ENCODE measurements around the gene KIRREL3. TPM values are rescaled to one million over a fixed set of nuclear protein-coding genes. Genes with fewer than 3 reads are reported as not detected.

Gene KIRREL3
- total RNA-seq, 1 donor from 2014 or later, result 0.26 TPM

- H3K4me3 Mint-ChIP-seq (ENCODE audit: low read depth), result no peak overlapping the region
- no peaks in the 10 kb centered on the region for H3K4me1 Mint-ChIP-seq (ENCODE audit: low read depth)
- TF ChIP-seq CTCF (IDR thresholded peaks at IDR 0.05; ENCODE audit: unreplicated experiment), result no peak
- peaks cover 39% of the 10 kb centered on the region for H3K27me3 Mint-ChIP-seq
- no peaks in the 10 kb centered on the region for H3K36me3 Mint-ChIP-seq (ENCODE audit: insufficient read depth)
- H3K27ac Mint-ChIP-seq, result no peak overlapping the region
- H3K9me3 Mint-ChIP-seq (ENCODE audit: low read depth), result no peaks in the 10 kb centered on the region
- DNase-seq (ENCODE audit: low spot score, unreplicated experiment), result no peak
Measured at GRCh38 chr11:126619516-126619915, 381.1 kb downstream of the KIRREL3 start.

GRCh38 chr11:126615845-126616244 lies 384.7 kb downstream of the KIRREL3 start:
- H3K4me1 Mint-ChIP-seq (ENCODE audit: low read depth), result no peaks in the 10 kb centered on the region

DNA sequence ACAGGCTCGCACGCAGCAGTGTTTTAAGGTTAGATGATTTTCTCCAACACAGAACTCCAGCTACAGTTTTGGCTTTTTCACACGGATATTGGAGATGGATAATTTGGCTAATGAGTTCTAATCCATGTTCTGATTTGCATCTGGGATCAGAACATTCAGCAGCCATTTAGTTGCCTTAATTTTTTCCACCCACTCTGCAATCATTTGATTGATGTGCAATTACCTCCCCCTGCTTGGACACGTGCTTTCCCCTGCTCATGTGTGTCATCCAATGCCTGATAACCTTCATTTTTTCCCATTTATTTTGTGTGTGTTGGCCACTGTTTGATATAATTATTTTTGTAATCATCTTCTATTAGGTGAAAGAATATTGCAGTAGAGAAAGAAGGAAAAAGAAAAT lies 387.3 kb downstream of the KIRREL3 start:
- H3K4me1 Mint-ChIP-seq (ENCODE audit: low read depth), result no peaks in the 10 kb centered on the region
- H3K36me3 Mint-ChIP-seq (ENCODE audit: insufficient read depth), result no peaks in the 10 kb centered on the region
- no peak for DNase-seq (ENCODE audit: low spot score, unreplicated experiment)
- no peak for TF ChIP-seq CTCF (IDR thresholded peaks at IDR 0.05; ENCODE audit: unreplicated experiment)
- H3K9me3 Mint-ChIP-seq (ENCODE audit: low read depth), result no peaks in the 10 kb centered on the region
- H3K4me3 Mint-ChIP-seq (ENCODE audit: low read depth), result no peak overlapping the region
- no peak overlapping the region for H3K27ac Mint-ChIP-seq
- peaks cover 70% of the 10 kb centered on the region for H3K27me3 Mint-ChIP-seq

More at GRCh38 chr11:126615845-126616244, 384.7 kb downstream of the KIRREL3 start:
- no peak overlapping the region for H3K27ac Mint-ChIP-seq
- no peaks in the 10 kb centered on the region for H3K36me3 Mint-ChIP-seq (ENCODE audit: insufficient read depth)
- no peaks in the 10 kb centered on the region for H3K9me3 Mint-ChIP-seq (ENCODE audit: low read depth)
- H3K4me3 Mint-ChIP-seq (ENCODE audit: low read depth), result no peak overlapping the region
- no peak for TF ChIP-seq CTCF (IDR thresholded peaks at IDR 0.05; ENCODE audit: unreplicated experiment)
- H3K27me3 Mint-ChIP-seq, result peaks cover 62% of the 10 kb centered on the region
- no peak for DNase-seq (ENCODE audit: low spot score, unreplicated experiment)

DNA sequence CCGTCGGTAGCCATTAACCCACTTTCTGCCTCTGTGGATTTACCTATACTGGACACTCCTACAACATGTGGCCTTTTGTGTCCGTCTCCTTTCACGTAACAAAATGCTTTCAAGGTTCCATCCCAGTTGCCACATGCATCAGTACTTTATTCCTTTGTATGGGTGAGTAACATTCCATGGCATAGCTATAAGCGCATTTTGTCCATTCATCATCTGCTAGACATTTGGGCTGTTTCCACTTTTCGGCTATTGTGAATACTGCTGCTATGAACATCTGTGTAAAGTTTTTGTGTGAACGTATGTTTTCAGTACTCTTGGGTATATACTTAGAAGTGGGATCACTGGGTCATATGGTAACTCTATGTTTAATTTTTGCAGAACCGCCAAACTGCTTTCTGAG lies 387.9 kb downstream of the KIRREL3 start:
- H3K27me3 Mint-ChIP-seq, result peaks cover 69% of the 10 kb centered on the region
- no peaks in the 10 kb centered on the region for H3K9me3 Mint-ChIP-seq (ENCODE audit: low read depth)
- no peak for TF ChIP-seq CTCF (IDR thresholded peaks at IDR 0.05; ENCODE audit: unreplicated experiment)
- DNase-seq (ENCODE audit: low spot score, unreplicated experiment), result no peak
- H3K4me3 Mint-ChIP-seq (ENCODE audit: low read depth), result no peak overlapping the region
- no peaks in the 10 kb centered on the region for H3K4me1 Mint-ChIP-seq (ENCODE audit: low read depth)
- H3K27ac Mint-ChIP-seq, result no peak overlapping the region
- H3K36me3 Mint-ChIP-seq (ENCODE audit: insufficient read depth), result no peaks in the 10 kb centered on the region

- H3K4me1 Mint-ChIP-seq (ENCODE audit: low read depth), result no peaks in the 10 kb centered on the region
- no peak for TF ChIP-seq CTCF (IDR thresholded peaks at IDR 0.05; ENCODE audit: unreplicated experiment)
- no peak overlapping the region for H3K4me3 Mint-ChIP-seq (ENCODE audit: low read depth)
- H3K36me3 Mint-ChIP-seq (ENCODE audit: insufficient read depth), result no peaks in the 10 kb centered on the region
- no peaks in the 10 kb centered on the region for H3K9me3 Mint-ChIP-seq (ENCODE audit: low read depth)
- no peak for DNase-seq (ENCODE audit: low spot score, unreplicated experiment)
- peaks cover 77% of the 10 kb centered on the region for H3K27me3 Mint-ChIP-seq
- no peak overlapping the region for H3K27ac Mint-ChIP-seq
Measured at GRCh38 chr11:126611438-126611837, 389.1 kb downstream of the KIRREL3 start.

Measured in progenitor cell of endocrine pancreas (in vitro differentiated cells).